HG02852 (cell line): Measurements from ENCODE around the gene SYT1.
"Not testable (repeated sequence)": the region's sequence is repeated elsewhere in the genome, so short reads cannot be mapped to it uniquely, and the experiment has no call there.

ENCODE experiments used
- ATAC-seq: cut with Tn5 transposase; IDR thresholded peaks from one replicate; pipeline ENCODE4 v1.9.1; 2021; ENCODE audit warnings: mild to moderate bottlenecking, moderate library complexity; ENCODE audit not compliant: unreplicated experiment

The SYT1 gene

DNA sequence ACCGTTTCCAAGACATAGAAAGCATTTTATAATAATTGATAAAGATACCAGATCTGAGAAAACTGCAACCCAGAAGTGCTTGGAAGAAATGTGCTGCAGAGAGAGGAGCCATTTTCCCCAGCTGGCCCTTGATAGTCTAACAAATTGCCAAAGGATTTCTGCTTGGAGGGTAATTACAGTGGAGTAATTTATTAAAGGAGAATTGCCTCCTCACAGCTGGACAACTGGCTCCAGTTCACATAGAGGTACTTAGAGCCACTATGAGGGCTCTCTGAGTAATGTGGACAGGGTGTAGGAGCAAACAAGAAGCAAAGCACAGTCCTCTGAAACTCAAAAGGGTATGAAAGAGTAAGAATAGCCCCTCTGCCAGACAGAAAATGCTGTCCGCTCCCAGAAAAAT, 335.6 kb downstream of the SYT1 start:
- ATAC-seq = no peak

DNA sequence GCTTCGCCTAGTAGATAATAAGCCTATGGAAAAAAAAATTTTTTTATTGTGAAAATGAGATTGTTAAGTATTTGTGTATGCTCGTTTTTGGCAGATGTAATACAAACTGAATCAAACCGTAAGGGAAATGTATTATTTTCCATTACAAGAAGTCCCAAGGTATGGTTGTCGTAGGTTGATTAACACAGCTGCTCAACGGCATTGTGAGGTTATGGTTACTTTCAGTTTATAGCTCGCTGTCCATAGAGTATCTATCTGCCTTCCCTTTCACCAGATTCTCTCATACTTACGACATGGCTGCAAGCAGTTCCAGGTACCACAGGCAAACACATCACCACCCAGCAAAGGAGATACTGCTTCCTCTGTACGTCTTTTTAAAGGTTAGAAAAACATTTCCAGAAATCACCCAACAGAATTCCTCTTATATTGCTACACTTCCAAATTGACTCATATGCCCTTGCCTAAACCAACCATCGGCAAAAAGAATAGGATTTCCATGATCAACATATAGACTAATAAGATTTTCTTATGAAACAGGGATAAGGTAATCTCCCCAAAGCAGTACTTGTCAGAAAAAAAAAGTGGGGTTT, 338.6 kb downstream of the SYT1 start:
- ATAC-seq = no peak

DNA sequence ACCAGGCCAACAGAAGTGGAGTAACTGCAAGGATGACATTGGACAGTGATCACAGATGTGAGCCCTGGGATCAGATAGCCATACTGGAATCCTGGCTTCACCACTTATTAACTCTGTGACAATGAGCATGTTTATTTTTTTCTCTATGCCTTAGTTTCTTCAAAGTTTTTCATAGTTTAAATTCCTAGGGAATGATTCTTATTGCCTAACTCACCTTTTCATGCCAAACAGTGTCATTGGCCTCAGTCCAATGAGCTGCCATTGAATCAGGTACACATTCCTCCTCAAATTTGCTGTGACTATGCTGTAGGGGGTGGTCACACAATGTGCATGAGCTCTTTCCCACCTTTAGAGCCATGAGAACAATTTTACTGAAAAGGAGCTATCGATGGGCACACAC, 342.3 kb downstream of the SYT1 start:
- no peak for ATAC-seq

DNA sequence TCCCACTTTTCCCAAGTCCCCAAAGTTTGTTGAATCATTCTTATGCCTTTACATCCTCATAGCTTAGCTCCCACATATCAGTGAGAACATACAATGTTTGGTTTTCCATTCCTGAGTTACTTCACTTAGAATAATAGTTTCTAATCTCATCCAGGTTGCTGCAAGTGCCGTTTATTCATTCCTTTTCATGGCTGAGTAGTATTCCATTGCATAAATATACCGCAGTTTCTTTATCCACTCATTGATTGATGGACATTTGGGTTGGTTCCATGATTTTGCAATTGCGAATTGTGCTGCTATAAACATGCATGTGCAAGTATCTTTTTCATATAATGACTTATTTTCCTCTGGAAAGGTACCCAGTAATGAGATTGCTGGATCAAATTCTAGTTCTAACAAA, 345.8 kb downstream of the SYT1 start:
- ATAC-seq = not testable (repeated sequence)

DNA sequence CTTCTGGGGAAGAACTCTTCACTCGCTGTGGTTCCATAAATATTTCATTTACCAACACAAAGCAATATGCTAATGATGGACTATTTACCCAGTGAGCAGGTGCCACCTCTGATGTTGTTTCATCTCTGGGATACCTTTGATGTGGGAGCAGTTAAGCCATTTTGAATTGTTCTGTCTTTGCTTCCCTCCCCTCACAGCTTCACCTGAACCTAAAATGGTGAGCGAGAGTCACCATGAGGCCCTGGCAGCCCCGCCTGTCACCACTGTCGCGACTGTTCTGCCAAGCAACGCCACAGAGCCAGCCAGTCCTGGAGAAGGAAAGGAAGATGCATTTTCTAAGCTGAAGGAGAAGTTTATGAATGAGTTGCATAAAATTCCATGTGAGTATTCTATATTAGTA, 352.7 kb downstream of the SYT1 start:
- no peak for ATAC-seq

DNA sequence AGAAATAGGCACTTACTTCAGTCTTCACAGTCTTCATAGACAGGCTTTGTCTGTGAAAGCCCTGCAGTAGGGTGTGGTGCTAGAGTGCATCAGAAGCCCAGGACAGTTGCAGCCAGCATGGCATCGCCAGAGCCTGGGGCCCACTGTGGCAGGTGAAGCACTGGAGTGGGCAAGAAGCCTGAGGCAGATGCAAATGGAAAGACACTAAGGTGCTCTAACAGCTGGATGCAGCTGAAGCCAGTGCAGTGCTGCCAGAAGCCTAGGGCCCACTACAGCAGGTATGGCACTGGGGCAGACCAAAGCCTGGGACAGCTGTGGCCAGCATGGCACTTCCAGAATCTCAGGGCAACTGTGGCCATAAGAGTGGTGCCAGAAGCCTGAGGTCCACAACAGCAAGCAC, 358.6 kb downstream of the SYT1 start:
- ATAC-seq = no peak

DNA sequence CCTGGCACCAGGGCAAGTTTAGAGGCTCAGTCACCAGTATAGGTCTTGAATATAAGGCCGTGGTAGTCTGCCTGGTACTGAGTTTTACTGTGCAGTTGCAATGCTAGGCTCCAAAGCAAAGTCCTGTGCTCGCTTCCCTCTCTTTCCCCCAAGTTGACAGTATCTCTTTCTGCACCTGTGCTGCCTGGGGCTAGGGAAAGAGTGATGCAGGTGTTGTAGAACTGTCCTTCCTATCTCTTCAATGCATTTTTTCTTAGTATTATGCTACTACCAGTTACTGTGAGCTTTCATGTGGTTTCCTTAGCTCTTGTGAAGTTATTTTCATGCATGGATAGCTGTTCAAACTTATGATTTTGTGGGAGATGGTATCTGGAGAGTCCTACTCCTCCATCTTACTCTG, 359.2 kb downstream of the SYT1 start:
- ATAC-seq = no peak

DNA sequence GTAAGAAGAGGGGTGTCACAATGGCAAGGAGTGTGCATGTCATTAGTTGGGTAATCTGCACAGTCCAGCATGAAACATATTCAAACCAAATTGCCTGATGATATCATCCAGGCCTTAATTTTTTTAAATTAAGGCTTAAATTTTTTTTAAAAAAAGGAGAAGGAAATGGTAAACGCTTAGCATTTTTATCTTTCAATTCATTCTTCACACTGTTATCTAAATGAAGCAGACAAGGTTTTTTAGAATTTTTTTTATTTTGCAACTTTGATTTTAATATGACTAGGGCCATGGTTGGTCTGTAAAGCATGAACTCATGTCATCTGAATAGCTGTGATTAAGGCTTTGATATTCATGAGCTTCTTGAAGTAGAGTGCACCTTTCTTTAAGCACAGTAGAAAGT, 362.5 kb downstream of the SYT1 start:
- ATAC-seq = no peak

DNA sequence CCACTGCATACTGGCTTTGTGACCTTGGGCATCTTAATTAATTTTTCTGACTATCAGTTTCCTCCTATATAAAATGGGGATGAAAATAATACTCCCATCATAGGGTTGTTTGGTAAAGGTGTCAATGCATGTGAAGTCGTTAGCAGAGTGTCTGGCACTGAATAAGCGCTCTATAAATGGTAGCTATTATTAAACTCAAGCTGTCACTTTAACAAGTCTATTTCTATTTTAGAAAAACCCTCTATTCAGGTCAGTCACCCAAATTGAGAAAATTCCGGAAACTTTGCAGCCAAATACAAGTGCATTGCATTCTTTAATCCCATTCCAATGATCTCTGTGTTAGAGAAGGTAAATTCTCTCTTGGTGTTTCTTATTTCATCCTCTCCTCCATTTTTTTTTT, 363.1 kb downstream of the SYT1 start:
- ATAC-seq = no peak

DNA sequence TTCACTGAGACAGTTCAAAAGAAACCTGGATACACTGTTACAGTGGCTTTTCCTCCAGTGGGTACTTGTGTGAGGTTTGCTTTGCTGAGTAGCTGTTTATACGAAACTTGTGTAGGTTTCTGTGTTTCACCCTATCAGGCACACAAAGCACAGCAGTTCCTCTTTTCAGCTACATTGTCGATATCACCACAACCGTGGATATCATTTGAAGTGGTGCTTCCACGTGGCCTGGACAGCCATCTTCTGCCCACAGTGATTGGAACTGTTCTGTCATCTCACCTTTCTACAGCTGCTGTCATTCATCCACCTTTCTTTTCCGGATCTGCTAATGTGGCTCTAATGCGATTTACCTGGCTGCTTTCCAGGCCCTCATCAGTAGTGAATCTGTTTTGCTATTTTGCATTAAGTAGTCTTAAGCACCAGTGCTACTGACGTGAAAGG, 368.8 kb downstream of the SYT1 start:
- peak; percentile 82 for ATAC-seq

DNA sequence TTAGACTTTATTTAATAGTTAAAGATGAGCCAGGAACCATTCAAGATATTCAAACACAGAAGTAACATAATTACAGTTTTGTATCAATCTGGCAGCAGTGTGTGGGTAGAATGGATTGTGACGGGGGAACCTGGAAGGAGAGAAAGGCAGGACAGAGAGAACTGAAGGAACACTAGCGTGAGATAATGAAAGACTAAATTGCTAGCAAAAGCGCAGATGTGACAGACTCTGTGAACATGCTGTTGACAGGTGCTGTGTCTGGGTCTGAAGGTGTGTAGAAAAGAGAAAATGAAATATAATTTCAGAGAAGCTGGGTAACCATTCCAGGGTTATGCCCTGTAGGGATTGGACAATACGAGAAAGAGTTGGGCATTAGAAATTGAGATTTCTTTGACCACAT, 372.3 kb downstream of the SYT1 start:
- ATAC-seq = no peak

DNA sequence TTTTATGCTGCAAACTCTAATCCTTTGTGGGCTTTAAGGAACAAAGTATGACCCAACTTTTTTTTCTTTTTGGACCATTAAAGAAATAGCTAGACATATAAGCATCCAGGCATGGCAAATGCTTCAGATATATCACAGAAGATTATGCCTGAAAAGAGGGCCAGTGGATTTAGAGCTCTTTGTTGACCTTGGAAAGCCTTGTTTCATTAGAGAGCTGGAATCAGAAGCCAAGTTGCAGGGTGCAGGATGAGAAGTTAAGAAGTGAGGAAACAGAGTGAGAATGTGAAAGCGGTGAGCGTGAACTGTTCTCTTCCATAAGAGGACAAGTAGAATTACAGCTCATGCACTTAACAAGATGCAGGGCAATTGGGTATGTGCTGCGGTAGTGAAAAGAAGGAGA, 373.7 kb downstream of the SYT1 start:
- no peak for ATAC-seq

DNA sequence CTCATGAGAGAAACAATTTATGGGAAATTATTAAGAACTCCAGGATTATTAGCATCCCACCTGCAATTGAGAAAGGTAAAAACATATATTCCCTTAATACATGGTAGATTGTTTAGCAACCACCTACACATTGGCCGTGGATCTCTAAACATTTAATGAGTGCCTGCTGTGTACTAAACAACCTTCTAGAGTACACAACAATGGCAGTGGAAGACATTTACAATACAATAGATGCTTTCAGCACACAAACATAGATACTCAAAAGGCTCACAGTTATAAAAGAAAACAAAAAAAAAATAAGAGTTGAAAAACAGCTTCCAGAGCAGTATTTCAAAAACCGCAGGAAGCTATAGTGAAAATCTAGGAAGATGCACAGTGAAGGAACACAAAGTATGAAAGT, 382.9 kb downstream of the SYT1 start:
- no peak for ATAC-seq

DNA sequence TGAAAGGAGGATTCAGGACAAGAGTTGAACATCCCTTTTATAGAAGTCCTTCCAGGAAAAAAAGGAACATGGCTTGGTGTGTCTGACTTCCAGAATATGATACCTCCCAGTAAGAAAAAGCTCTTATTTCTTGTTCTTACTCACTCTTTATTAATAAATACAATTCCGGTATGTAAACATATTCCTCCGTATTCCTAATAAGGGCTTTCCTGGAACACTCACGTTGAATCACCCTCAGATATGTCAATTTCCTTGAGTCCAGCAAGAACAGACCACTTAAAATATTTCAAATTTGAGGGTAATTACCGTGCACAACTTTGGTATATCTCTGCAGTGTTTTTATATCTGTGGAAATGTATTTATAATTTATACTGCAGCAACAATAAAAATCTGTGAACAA, 385.6 kb downstream of the SYT1 start:
- ATAC-seq = no peak

DNA sequence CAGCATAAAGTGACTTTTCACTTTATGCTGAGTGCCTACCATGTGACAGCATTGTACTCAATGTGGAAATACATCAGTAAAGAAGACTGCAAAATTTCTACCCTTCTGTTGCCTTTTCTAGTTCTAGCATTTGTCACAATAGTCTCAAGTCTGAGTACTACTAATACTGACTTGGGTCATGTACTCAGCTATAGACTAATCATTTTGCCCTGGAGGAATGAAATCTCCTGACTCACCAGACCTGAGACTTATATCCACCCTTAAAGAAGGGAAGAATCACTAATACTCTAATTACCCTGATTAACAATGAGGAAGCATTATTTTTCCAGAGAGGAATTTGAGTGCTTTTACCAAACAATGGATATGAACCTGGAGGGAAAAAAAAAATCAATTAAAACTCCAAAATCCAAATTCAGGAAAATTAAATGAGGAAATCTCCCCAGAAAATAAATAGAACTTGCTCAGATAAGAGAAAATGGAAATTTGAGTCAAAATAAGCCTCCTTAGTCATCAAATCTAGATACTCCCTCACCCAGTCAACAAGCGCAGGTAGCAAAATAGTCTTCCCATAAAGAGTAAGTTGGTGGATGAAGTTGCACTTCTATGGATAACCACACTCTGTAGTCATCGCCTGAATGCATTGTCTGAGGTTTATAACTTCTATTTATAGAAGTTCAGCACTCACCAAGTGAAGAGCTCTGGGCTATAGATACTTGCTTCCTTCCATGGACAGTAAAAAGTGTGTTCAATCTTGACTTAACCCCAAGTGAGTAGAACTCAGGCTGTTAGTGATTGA, 386.6 kb downstream of the SYT1 start:
- no peak for ATAC-seq

DNA sequence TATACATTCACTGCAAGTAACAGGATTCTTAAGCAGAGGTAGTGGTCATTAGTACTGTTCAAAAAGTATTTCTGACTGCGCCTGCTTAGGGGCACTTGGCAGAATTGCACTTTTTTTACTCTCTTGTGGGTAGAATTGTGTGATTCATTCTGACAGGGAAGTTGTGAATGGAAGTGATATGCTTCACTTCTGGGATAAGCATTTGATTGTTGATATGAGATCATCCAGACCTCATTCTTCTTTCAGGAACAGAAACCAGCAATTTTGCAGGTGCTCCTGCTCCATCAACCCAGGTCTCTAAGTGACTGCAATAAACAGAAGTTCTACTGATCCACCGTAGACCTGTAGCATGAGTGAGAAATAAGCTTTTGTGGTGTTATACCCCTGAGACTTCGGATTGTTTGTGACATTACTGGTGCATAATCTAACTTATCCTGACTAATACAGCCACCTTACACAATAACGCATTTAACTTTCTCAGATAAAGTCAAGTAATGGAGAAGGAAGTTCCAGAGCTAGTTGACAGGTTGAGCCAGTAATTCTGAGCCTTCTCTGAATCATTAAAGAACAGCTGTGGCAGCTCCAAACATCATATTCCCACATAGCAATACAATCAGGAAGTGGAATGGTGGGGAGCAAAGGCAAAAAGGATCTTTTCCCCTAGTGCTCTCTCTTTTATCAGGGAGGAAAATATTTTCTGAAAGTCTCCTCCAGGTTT, 387.9 kb downstream of the SYT1 start:
- no peak for ATAC-seq

DNA sequence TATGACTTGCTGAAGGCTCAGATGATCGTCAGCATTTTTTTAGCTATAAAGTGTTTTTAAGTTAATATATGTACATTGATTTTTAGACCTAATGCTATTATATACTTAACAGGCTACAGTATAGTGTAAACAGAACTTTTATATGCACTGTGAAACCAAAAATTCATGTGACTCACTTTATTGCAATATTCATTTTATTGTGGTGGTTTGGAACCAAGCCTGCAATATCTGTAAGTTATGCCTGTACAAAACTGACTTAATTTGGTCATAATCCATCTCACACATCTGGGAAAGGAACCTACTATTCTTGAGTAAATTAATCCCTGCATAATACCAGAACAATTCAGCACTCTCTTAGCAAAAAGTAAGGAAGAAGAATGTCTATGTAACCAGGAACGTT, 390.7 kb downstream of the SYT1 start:
- no peak for ATAC-seq

DNA sequence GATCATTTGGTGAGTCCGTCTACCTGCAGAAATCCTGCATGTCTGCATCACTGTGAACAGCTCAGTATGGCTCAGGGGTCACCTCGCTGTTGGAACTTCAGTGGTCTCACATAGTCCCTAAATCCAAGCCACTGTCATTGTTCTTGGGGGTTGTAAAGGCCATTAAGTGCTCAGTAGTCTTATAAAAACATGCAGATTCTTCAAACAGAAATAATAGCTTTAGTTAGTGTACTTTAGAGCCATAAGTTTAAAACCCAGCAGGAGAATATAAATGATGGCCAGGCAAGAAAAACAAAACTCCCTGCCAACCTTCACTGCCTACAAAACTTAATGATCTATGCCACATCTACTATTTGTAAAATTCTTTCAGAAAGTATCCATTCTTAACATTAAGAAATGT, 396.3 kb downstream of the SYT1 start:
- no peak for ATAC-seq

DNA sequence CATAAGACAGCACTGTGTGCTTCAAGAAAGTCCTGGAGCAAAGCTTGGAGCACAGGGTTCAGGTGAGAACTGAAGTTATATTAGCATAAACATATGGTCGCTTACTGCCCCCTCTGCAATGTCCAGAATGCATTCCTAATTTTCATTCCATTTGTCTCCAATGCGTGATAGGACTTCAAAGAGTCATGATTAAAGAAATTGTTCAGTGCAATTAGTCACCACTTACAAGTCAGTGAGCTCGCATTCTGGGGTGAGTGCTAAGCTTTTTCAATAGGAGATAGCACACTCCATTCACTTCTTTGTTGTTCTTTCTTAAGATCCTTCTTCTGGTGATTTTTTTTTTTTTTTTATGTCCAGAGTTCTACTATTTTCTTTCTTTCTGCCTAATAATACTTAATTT, 398.4 kb downstream of the SYT1 start:
- ATAC-seq = no peak

DNA sequence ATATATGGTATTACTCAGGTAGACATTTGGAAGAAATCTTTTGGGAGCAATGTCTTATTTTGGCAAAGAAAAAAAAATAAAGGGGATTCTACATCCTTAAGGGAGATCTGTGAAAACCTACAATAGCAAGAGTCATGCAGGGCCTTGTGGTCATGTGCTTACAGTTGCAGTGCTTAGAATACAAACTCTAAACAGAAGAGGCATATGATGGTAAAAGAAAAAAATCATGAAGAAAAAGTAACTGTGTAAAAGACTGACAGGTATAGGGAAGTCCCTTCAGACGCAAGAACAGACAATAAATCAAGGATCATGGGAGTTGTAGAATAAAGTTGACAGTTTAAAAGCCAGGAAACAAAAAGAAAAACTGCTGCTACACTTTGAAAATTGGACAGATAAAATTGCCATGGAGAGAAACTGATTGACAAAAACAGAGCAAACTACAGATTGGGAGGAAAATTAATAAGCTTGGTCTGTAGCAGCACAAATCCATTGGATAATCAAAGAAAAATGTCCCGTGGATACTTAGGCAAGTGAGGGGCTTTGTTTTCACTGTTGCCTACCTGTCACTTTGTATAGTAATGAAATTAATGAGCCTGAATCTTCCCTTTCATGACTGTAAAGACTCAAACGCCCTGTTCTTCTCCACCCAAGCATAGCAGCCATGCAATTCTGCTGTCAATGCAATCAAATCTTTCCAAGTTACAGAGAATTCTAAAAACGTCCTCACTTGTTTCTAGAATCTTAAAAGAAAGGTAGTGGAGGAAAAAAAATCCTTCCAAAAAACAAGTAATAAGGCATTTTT, 402.0 kb downstream of the SYT1 start:
- ATAC-seq = no peak

DNA sequence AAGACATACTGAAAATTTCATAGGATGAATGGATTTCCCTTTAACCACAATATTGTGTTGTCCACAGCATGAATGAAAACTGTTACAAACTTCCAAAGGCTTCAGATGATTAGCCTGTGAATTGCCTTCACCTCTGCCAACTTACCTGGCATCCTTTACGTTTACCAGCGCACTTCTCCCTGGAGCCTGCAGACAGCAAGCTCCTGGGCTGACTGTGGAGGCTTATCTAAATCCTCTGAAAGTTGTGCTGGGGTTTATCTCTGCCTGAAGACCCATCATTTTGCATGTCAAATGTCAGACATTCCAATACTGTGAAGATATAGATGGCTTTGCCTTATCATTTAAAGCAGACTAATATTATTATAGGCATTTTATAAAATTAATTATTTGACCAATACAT, 403.0 kb downstream of the SYT1 start:
- no peak for ATAC-seq
